Measurements from ENCODE around the gene ASTN2.

Gene ASTN2

DNA sequence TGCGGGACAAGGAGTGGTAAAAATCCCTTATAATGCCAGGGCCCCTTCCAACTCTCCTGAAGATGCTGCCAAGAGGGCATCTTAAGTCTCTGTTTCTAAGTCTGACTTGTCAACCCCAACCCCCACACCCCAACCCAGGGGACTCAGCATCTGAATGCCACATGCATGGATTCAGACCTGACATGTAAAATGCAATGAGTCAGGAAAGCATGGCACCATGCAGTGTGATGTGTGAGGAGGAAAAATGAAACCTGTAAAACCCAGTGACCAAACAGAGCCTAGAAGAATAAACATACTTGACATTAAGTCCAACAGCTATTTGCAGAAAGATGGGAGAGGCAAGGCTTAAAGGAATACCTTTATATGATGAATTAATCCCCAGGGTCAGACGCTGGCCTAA, 112.4 kb downstream of the ASTN2 start:
- Histone ChIP-seq H2AFZ (ENCODE audit: low read depth, low read length) (no peak overlapping the region), H3K36me3 (ENCODE audit: insufficient read depth, low read length) (no peaks in the 10 kb centered on the region), H3K27me3 (ENCODE audit: insufficient read depth, low read length) (no peaks in the 10 kb centered on the region), H3K4me1 (ENCODE audit: insufficient read depth, low read length) (no peaks in the 10 kb centered on the region), H3K4me3 (ENCODE audit: low read length) (no peak overlapping the region), H3K9me3 (ENCODE audit: low read length) (no peaks in the 10 kb centered on the region)

DNA sequence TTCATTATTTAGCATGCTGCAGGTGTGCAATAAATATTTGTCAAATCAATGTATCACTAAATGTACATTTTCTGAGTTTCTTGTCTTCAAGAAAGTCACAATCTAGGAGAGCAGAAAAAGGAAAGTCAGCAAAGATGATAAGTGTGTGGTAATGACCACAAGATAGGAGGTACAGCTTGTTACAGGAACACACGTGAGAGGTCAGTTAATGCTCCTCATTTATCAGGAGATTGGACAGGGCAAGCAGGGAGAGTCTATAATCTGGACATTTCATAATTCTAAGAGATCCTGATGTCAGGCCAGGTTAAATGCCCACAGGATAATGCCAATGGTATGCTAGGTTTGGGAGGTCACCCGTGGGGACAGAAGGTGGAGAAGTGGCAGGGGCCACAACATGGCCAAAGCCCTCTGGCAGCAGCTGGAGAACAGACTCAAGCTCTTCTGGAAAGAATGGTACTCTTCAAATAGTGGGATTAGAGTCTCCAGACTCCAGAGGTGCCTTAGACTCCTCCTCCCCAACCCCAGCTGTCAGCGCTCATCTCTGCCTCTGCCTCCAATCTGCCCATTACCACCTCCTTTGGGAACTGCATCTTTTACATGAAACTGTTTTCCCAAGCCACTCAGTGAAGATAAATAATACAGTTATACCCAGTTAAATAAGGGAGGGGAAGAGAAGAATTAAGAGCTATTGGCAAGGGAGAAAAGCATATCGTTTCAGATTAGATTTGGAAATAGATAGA, 114.3 kb downstream of the ASTN2 start:
- H3K9me3 ChIP-seq (ENCODE audit: low read length) = no peaks in the 10 kb centered on the region
- no peaks in the 10 kb centered on the region for H3K4me1 ChIP-seq (ENCODE audit: insufficient read depth, low read length)

DNA sequence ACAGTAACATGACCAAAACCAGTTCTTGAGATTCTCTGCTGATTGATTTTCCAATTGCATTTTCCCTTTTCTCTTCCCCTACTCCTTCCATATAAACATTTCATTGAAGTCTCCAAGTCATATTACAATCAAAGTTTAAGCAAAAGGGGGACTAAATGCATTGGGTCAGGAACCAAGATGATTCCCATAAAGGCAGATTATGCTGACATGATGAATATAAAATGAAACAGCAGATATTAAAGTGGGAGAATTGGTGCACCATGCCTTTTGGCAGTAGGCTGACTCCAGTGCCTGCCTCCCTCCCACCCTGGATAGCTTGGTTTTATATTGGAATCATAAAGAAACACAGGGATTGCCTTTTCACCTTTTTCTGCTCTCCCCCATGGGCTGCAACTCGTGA, 118.4 kb downstream of the ASTN2 start:
- Histone ChIP-seq H3K27me3 (ENCODE audit: insufficient read depth, low read length) (no peaks in the 10 kb centered on the region), H3K4me1 (ENCODE audit: insufficient read depth, low read length) (no peaks in the 10 kb centered on the region), H3K36me3 (ENCODE audit: insufficient read depth, low read length) (no peaks in the 10 kb centered on the region), H3K4me3 (ENCODE audit: low read length) (no peak overlapping the region), H2AFZ (ENCODE audit: low read depth, low read length) (no peak overlapping the region), H3K9me3 (ENCODE audit: low read length) (no peaks in the 10 kb centered on the region)

More for the DNA sequence above, 114.3 kb downstream of the ASTN2 start:
- H2AFZ ChIP-seq (ENCODE audit: low read depth, low read length) = no peak overlapping the region
- no peak overlapping the region for H3K4me3 ChIP-seq (ENCODE audit: low read length)
- no peaks in the 10 kb centered on the region for H3K36me3 ChIP-seq (ENCODE audit: insufficient read depth, low read length)
- H3K27me3 ChIP-seq (ENCODE audit: insufficient read depth, low read length) = no peaks in the 10 kb centered on the region

- Histone ChIP-seq H3K4me1 (ENCODE audit: insufficient read depth, low read length) (no peaks in the 10 kb centered on the region), H3K36me3 (ENCODE audit: insufficient read depth, low read length) (no peaks in the 10 kb centered on the region), H2AFZ (ENCODE audit: low read depth, low read length) (no peak overlapping the region), H3K4me3 (ENCODE audit: low read length) (no peak overlapping the region), H3K27me3 (ENCODE audit: insufficient read depth, low read length) (no peaks in the 10 kb centered on the region), H3K9me3 (ENCODE audit: low read length) (no peaks in the 10 kb centered on the region)
Measured at GRCh38 chr9:117293206-117294114, 121.4 kb downstream of the ASTN2 start.

DNA sequence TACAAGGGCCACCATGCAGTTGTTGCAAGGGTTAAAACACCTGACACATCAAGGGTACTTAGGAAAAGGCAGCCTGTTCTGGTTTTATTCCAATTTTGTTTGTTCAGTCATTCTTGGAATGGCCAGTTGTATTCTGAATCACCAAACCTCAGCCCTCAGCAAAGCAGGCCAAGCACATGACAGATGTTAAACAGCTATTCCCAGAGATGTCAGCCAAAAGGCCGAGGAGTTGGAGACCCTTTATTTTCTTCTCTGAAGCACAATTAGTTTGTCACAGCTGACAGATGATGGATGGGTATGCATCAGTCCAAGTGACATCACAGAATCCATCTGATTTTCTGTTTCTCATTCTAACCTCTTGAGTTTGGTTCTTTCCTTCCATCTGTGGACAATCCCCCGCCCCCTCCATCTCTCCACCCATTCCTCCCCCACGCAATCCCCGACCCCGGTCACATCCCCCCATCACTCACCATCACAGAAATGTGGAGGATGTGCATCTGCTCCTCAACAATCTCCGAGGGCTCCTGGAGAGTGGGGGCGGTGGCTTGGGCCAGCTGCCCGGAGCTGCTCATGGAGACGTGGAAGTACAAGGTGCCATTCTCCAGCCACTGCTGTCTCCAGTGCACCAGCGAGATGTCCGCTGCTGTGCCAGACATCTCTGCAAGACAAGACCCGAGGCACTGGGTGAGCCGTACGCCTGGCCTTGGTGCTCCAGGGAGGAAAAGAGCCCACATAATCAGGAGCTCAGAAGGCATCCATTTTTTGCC, 123.8 kb downstream of the ASTN2 start:
- Histone ChIP-seq H3K4me3 (ENCODE audit: low read length) (no peak overlapping the region), H3K36me3 (ENCODE audit: insufficient read depth, low read length) (no peaks in the 10 kb centered on the region), H3K4me1 (ENCODE audit: insufficient read depth, low read length) (no peaks in the 10 kb centered on the region), H3K27me3 (ENCODE audit: insufficient read depth, low read length) (no peaks in the 10 kb centered on the region), H2AFZ (ENCODE audit: low read depth, low read length) (no peak overlapping the region), H3K9me3 (ENCODE audit: low read length) (no peaks in the 10 kb centered on the region)

DNA sequence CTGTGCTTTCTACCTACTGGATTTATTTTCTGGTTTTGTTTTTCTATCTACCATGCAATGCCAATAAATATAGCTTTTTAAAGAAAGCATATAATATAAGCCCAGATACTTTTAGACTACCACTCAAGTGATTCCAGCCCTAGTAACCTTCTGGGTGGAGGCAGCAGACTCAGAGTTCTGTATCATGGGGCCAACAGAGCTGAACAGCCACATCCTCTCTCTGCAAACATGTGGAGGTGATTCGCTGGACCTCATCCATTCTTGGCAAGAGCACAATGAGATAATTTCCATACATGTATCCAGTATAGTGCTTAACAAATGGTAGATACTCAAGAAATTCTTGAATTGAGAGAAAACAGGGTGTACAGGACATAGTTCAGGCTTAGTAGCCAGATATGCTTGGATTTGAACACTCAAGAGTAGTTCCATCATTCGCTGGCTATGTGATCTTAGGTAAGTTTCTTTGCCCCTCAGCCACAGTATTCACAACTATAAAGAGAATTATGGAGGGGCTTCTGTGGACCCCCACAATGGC, 124.5 kb downstream of the ASTN2 start:
- H3K36me3 ChIP-seq (ENCODE audit: insufficient read depth, low read length) = no peaks in the 10 kb centered on the region
- H3K4me1 ChIP-seq (ENCODE audit: insufficient read depth, low read length) = no peaks in the 10 kb centered on the region
- H3K27me3 ChIP-seq (ENCODE audit: insufficient read depth, low read length) = no peaks in the 10 kb centered on the region
- H3K9me3 ChIP-seq (ENCODE audit: low read length) = no peaks in the 10 kb centered on the region
- no peak overlapping the region for H3K4me3 ChIP-seq (ENCODE audit: low read length)
- H2AFZ ChIP-seq (ENCODE audit: low read depth, low read length) = no peak overlapping the region

DNA sequence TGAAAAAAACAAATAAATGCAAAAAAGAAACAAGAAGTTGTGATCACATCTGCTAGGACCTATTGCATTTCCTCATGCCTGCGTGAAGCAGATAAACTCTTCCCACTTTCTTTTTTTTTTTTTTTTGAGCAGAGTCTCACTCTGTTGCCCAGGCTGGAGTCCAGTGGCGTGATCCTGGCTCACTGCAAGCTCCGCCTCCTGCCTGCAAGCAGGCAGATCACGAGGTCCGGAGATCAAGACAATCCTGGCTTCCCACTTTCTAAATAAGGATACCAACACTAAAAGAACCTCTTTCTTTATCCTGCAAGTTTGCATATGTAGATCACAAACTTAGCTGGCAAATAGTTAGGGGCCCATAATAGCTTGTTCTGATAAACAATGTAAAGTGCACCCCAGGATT, 128.6 kb downstream of the ASTN2 start:
- H2AFZ ChIP-seq (ENCODE audit: low read depth, low read length) = no peak overlapping the region
- no peaks in the 10 kb centered on the region for H3K4me1 ChIP-seq (ENCODE audit: insufficient read depth, low read length)
- H3K9me3 ChIP-seq (ENCODE audit: low read length) = no peaks in the 10 kb centered on the region
- H3K4me3 ChIP-seq (ENCODE audit: low read length) = no peak overlapping the region
- no peaks in the 10 kb centered on the region for H3K27me3 ChIP-seq (ENCODE audit: insufficient read depth, low read length)
- no peaks in the 10 kb centered on the region for H3K36me3 ChIP-seq (ENCODE audit: insufficient read depth, low read length)

GRCh38 chr9:117284414-117284813, 130.4 kb downstream of the ASTN2 start:
- Histone ChIP-seq H3K4me3 (ENCODE audit: low read length) (no peak overlapping the region), H3K4me1 (ENCODE audit: insufficient read depth, low read length) (no peaks in the 10 kb centered on the region), H3K27me3 (ENCODE audit: insufficient read depth, low read length) (no peaks in the 10 kb centered on the region), H3K9me3 (ENCODE audit: low read length) (no peaks in the 10 kb centered on the region), H3K36me3 (ENCODE audit: insufficient read depth, low read length) (no peaks in the 10 kb centered on the region), H2AFZ (ENCODE audit: low read depth, low read length) (no peak overlapping the region)

GRCh38 chr9:117282541-117282940, 132.3 kb downstream of the ASTN2 start:
- Histone ChIP-seq H3K36me3 (ENCODE audit: insufficient read depth, low read length) (no peaks in the 10 kb centered on the region), H3K9me3 (ENCODE audit: low read length) (no peaks in the 10 kb centered on the region), H3K4me1 (ENCODE audit: insufficient read depth, low read length) (no peaks in the 10 kb centered on the region), H3K27me3 (ENCODE audit: insufficient read depth, low read length) (no peaks in the 10 kb centered on the region), H3K4me3 (ENCODE audit: low read length) (no peak overlapping the region), H2AFZ (ENCODE audit: low read depth, low read length) (no peak overlapping the region)

DNA sequence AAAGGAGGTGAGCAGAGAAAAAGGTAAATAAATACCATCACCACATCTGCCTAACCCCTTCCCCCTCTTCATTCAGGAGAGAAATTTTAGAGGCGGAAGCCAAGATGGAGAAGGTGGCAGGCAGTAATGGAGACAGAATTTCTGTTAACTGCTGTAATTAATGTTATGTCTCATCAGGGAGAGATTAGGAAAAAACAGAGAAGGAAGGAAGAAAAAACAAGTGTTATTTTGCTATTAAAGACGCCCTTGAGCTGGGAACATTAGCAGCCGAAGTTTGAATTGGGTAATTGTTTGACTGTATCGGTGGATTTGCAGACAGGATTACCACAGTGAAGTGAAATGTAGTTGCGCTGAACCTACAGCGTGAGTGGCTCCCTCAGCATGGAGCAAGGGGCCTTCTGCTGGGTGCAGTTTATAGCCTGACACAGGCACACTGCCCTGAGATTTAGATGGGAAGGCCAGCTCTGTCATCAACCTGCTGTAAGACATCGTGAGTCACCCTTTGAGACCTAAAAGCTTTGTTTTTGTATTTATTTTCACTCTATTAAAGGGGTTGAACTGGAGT, 136.3 kb downstream of the ASTN2 start:
- H3K4me1 ChIP-seq (ENCODE audit: insufficient read depth, low read length) = no peaks in the 10 kb centered on the region
- no peaks in the 10 kb centered on the region for H3K9me3 ChIP-seq (ENCODE audit: low read length)
- H3K27me3 ChIP-seq (ENCODE audit: insufficient read depth, low read length) = no peaks in the 10 kb centered on the region
- H3K36me3 ChIP-seq (ENCODE audit: insufficient read depth, low read length) = no peaks in the 10 kb centered on the region
- H3K4me3 ChIP-seq (ENCODE audit: low read length) = no peak overlapping the region
- no peak overlapping the region for H2AFZ ChIP-seq (ENCODE audit: low read depth, low read length)

GRCh38 chr9:117278020-117278419, 136.8 kb downstream of the ASTN2 start:
- no peaks in the 10 kb centered on the region for H3K36me3 ChIP-seq (ENCODE audit: insufficient read depth, low read length)
- H3K9me3 ChIP-seq (ENCODE audit: low read length) = no peaks in the 10 kb centered on the region
- no peaks in the 10 kb centered on the region for H3K27me3 ChIP-seq (ENCODE audit: insufficient read depth, low read length)
- no peak overlapping the region for H2AFZ ChIP-seq (ENCODE audit: low read depth, low read length)
- H3K4me3 ChIP-seq (ENCODE audit: low read length) = no peak overlapping the region
- H3K4me1 ChIP-seq (ENCODE audit: insufficient read depth, low read length) = no peaks in the 10 kb centered on the region

GRCh38 chr9:117276444-117276843, 138.4 kb downstream of the ASTN2 start:
- Histone ChIP-seq H3K4me1 (ENCODE audit: insufficient read depth, low read length) (no peaks in the 10 kb centered on the region), H2AFZ (ENCODE audit: low read depth, low read length) (no peak overlapping the region), H3K4me3 (ENCODE audit: low read length) (no peak overlapping the region), H3K36me3 (ENCODE audit: insufficient read depth, low read length) (no peaks in the 10 kb centered on the region), H3K27me3 (ENCODE audit: insufficient read depth, low read length) (no peaks in the 10 kb centered on the region), H3K9me3 (ENCODE audit: low read length) (no peaks in the 10 kb centered on the region)
